T-helper 2 cell (primary cell): ENCODE results near the gene SDC3.

ENCODE experiments used
- DNase-seq, 5 experiments: peaks; one replicate each; pipeline versions ENCODE4 v3.0.0 to v3.0.0-alpha.2; 2012 to 2022

SDC3 gene

GRCh38 chr1:30928789-30929134 lies 20.2 kb upstream of the SDC3 start:
- DNase-seq, result no peak

DNA sequence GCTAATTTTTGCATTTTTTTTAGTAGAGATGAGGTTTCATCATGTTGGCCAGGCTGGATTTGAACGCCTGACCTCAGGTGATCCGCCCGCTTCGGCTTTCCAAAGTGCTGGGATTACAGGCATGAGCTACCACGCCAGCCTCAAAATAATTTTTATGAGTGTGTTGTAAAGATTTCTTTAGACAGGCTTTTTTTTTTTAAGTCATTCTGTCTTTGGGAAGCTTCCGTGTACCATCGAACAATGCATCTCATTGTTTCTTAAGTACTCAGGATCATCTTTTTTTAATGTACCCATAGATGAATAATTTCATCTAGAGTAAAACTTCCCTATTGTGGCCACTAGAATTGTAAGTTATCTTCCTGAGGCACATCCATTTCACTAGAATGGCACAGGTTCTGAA lies 19.6 kb upstream of the SDC3 start:
- no peak for DNase-seq

DNA sequence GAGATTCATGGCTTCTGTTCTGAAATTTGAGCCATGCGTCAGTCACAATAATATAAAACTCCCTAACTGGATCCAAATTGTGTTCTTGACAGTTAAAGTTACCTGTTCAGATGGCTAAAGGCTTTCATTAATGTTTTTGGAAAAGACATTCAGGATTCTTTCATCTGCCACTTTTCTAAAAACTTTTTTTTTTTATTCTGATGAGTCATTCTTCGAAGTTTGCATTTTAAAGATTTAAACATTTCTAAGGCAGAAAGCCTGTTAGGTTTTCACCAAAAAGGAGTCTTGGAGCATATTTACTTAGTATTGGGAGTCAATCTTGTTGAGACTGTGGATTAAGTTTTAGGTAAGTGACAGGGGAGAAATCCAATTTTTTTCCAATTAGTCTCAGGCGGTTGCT lies 18.9 kb upstream of the SDC3 start:
- no peak for DNase-seq

DNA sequence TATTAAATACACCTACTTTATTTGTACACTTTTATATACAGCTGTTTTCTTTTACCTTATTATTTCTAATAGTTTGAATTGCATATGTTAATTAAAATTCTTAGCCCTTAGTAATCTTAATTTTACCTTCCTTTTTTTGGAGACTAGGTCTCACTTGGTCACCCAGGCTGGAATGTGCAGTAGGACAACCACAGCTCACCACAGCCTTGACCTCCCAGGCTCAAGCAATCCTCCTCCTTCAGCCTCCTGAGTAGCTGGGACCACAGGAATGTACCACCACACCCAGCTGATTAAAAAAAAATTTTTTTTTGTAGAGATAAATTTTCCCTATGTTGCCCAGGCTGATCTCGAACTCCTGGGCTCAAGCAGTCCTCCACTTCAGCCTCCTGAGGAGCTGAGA lies 15.0 kb upstream of the SDC3 start:
- DNase-seq, result no peak

DNA sequence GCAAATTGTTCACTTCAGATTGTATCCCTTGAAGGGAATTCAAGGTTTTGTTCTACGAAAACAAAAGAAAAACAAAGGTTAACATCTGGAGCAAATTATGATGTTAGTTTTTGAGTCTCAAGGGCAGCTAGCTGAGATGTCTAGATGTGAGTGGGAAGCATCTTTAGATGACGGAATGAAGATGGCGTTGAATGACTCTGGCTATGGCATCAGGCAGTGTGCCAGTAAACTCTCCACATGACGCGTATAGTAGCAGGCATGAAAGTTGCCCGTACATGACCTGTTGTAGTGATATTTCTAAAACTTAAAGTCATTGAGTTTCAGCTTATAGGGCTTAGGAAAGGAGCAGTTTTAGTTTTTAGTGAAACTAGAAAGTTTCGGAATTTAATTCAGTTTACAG lies 12.3 kb upstream of the SDC3 start:
- DNase-seq, result peak in 1 of 5 experiments; percentile 40

DNA sequence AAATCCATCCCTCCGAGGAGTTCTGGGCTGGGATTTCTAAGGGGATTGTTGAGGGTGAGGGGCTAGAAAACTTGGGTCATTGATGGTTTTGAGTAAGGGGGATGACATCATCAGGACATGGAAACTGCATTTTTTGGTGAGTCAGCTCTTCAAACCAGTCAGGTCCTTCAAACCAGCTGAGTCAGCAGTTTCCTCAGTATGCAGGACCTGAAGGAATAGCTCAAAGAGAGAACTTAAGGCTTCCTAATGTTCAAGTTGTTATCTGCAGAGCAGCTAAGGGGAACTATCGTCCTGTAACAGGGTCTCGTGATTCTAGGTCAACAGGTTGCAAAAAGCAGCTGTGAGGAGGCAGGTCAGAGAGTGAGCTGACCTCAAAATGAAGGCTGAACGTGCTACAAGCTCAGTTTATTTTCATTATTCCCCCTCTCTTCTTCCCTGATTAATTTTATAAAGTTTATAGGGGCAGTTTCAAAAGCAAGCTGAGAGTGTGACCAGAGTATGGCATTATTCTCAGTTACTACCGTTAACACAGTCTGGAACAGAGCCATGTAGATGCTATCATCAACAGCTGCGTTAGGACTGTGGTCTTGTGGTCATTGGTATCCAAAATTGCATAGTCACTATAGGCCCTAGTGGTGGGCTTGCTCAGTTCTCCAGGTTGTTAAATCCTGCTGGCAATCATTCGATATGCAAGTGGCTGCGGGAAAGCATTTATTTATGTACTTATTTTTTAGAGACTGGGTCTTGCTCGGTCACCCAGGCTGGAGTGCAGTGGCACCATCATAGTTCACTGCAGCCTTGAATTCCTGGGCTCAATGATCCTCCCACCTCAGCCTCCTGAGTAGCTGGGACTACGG lies 10.7 kb upstream of the SDC3 start:
- peak in 1 of 5 experiments; percentile 43 for DNase-seq

DNA sequence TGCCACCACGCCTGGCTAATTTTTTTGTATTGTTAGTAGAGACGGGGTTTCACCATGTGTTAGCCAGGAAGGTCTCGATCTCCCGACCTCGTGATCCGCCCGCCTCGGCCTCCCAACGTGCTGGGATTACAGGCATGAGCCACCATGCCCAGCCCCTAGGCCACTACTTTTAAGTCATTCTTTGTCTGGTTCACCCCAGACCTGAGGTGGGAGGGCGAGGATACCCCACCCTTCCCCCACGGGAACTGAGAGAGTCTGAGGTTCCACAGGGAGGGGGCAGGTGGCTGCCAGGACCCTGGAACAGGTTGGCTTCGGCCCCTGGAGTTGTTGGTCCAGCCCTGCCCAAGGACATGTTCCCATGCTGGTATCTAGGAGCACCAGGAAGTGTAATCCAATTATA lies 7.7 kb upstream of the SDC3 start:
- no peak for DNase-seq

DNA sequence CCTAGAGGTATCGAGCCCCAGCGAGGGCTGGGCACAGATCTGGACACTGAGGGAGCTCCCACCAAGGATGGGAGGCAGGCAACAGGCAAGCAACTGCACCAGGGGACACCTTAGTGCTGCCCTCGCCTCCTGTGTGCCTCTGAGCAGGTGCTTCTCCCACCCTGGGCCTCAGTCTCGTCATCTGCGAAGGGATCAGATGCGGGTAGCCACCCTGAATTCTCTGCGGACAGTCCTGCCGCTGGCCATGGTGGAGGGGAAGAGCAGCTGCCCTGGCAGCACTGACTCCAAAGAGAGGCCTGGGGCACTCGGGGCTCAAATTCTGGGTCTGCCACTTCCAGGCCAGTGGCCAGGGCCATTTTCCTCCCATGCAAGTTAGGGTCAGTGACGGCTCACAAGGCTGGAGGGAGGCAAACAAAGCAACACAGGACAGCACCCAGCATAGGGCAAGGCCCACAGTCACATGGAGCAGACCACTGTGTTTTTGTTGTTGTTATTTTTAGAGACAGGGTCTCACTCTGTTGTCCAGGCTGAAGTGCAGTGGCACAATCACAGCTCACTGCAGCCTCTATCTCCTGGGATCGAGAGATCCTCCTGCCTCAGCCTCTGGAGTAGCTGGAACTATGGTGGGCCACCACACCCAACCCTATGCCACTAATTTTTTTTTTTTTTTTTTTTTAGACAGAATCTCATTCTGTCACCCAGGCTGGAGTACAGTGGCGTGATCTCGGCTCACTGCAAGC lies 7.1 kb upstream of the SDC3 start:
- DNase-seq, result no peak

DNA sequence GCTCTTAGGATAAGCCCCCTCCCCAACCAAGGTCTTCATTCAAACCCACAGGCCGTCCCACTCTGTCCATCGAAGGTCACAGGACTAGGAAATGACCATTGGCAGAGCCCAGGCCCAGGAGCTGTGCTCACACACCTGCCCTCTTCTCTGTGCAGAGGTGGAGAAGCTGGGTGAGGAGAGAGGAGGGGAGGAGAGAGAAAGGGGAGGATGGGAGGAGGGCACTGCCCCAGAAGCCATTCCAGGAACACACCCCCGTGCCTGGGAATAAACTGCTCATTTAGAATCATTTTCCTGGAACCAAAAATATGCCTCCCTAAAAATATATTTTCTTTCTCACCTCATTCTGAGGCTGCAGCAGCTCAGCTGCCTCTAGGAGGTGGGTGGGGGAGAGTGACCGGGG lies 6.4 kb upstream of the SDC3 start:
- DNase-seq, result no peak

DNA sequence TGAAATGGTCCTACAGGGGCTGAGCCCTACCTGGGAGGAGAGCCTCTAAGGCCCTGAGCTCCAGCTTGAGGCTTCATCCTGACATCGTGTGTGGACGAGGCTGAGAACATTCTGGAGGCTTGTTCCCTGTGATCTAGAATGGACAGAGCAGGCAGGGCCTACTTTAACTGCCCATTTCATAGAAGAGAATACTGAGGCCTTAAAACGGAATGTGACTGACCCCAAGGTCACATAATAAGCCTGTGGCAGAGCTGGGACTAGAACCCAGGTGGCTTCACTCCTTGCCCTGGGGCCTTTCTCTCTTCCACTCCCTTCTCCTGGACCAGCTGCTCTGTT lies 6.0 kb upstream of the SDC3 start:
- DNase-seq, result no peak

GRCh38 chr1:30912913-30913652 lies 4.5 kb upstream of the SDC3 start:
- DNase-seq, result no peak

DNA sequence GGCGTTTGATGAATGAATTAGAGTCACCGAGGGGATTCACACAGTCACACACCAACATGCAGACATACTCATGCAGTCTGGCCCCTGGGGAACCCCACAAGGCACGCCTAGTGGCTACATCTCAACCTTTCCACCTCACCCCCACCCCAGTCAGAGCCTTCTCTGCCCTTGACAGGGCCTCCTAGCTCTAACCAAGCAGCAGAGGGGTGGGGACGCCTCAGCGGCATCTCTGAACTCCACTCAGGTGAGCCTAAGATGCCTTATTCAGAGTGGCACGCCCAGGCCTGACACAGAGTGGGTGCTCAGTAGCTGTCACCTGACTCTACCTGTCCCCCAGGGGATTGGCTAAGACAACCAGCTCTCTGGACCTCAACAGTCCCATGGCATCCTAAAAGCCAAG lies 3.7 kb upstream of the SDC3 start:
- no peak for DNase-seq

DNA sequence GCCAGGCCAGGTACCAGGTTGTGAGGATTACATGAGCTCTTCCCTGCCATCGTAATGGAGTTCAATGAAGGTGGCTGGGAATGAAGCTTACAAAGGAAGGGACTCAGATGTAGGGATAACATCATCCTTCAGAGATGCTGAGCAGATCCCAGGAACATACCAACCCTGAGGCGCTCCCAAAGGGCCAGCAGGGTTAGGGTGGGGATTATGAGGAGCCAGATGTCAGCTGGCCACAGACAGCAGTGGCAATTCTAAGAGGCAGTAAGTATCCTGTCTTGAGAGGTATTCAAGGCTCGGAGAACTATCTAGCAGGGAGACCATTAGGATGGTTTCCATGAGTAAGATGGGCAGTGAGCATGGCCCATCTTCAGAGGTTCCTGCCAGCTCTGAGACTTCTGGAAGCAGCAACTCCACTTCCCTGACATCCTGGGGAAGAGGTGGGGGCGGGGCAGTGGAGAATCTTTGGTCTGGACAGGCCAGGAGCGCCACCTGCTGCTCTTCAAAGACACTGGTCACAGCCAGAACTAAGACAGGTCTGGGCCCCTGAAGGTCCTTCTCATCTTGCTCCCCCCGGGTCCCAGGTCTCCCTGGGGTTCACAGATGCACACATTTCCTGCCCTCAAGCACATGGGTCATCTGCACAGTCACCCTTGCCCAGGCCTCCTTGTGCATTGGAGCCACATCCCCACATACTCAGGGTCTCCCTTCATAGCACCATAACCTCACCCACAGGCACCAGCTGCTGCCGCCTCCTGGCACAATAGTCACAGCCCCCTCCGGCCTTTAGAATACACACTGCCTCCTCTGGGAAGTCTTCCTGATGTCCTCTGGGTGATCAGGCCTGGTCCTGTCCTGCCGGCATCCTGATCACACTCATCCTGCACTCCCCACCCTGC lies 2.7 kb upstream of the SDC3 start:
- DNase-seq, result peak in 3 of 5 experiments; percentile 9 to 52 (median 33)

GRCh38 chr1:30909365-30910068 lies 959 bp upstream of the SDC3 start:
- DNase-seq, result no peak

DNA sequence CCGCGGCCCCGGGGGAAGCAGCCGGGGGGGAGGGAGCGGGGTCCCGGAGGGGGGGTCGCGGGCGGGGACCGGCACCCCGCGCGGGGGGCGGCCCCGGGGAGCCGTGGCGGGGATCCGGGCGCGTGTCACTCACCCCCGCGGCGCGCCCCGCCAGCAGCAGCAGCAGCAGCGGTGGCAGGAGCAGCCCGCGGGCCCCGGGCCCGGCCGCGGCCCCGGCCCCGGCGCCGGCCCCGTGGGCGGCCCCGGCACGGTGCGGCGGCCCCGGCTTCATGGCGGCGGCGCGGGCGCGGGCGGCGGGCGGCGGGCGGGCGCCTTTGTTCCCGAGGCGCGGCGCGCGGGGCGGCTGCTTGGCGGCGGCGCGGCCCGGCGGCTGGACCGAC lies 252 bp downstream of the SDC3 start:
- DNase-seq, result no peak

DNA sequence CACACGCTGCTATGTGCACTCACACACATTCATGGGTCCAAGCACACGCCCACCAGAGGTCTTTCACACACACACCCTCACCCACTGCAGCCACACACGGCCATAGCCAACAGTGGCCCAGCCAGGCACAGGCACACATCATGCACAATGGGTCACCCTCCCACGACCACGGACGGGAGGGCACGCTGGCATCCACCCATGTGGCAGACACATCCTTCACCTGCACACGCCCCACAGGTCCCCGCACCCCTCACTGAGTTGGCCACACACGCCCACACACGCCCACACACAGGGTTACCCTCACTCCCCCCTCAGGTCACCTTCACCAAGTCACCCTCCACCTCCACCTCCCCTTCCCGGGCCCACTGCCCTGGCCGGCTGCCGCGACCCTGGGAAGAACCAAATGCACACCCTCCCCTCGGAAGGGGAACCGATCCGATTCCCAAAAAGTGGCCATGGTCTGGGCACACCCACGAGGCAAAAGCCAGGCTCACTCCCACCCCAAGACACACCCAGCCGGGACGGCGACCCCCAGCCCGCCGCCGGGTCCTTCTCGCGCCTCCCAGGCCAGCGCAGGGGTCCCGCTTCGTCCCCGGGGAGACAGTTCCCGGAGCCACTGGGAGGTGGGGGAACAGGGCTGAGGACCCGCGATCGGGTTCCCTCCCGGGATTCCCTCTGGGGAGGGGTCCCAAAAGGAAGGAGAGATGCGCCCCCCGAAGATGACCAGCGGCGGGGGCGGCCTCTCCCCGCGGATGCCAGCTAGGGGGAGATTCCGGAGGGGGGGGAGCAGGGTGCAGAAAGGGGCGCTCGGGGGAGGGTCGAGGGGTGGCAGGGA lies 860 bp downstream of the SDC3 start:
- DNase-seq, result no peak

GRCh38 chr1:30906631-30907441 lies 1.7 kb downstream of the SDC3 start:
- DNase-seq, result no peak

DNA sequence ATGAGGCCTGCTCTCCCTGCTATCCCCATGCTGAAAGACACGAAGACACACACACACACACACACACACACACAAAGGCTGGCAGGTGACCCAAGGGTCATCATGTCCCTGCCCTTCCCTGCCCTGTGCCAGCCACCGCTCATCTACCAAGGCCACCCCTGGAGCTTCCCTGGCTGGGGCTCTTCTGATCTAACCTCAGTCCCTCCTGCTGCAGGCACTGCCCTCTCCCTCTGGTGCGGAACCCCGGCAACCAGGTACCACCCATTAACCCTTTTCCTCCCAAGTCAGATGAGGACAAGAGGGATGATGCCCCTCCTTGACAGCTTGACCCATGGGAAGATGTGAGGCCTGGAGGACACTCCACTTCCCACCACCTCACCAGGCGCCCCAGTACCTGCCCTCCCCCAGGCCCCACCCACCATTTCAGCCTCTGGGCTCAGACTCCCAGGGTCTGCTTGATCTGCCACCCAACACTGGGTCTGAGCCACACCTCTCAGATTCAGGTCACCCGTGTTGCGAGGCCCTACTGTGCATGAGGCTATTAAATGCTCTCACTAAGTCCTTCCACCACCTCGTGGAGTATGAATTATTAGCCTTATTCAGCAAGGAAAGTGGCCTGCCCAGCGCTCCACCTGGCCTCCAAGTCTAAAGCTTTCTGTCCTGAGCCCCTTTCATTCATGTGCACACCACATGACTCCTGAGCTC lies 2.5 kb downstream of the SDC3 start:
- DNase-seq, result no peak

- no peak for DNase-seq
Measured at GRCh38 chr1:30905403-30905802, 3.2 kb downstream of the SDC3 start.

- DNase-seq, result no peak
Measured at GRCh38 chr1:30904962-30905335, 3.6 kb downstream of the SDC3 start.
